OCI-LY3 (cell line): ENCODE data around the gene LMAN2.

ENCODE experiments used
- CTCF ChIP-seq: fragments of 200-600, 300-600 bp; sonication (generic); IDR thresholded peaks from 2 replicates; pipeline ENCODE4 v1.5.1; 2014; ENCODE audit warnings: antibody characterized with exemption, low read length, low read depth
- EZH2phosphoT487 ChIP-seq: fragments of 200-600 bp; shearing (Covaris generic); IDR thresholded peaks from 2 replicates; pipeline ENCODE4 v1.6.1; 2018; ENCODE audit warnings: antibody characterized with exemption, mixed run types, low read depth

GRCh38 chr5:177387405-177387804 lies 35.9 kb upstream of the LMAN2 start:
- no peak for TF ChIP-seq CTCF
- no peak for TF ChIP-seq EZH2phosphoT487
